ENCODE data around the gene AQP3. TPM values are rescaled to one million over a fixed set of nuclear protein-coding genes. Genes with fewer than 3 reads are reported as not detected.
"Not testable (repeated sequence)": the region's sequence is repeated elsewhere in the genome, so short reads cannot be mapped to it uniquely, and the experiment has no call there.

The AQP3 gene
- polyA plus RNA-seq (2014; cell fraction: cytosol; rRNA removed) = 0.51 and 2.2 TPM in 2 replicates
- 0.58 TPM in 1 of 2 replicates, not detected in the other for polyA plus RNA-seq (2014; cell fraction: nucleus; rRNA removed)

DNA sequence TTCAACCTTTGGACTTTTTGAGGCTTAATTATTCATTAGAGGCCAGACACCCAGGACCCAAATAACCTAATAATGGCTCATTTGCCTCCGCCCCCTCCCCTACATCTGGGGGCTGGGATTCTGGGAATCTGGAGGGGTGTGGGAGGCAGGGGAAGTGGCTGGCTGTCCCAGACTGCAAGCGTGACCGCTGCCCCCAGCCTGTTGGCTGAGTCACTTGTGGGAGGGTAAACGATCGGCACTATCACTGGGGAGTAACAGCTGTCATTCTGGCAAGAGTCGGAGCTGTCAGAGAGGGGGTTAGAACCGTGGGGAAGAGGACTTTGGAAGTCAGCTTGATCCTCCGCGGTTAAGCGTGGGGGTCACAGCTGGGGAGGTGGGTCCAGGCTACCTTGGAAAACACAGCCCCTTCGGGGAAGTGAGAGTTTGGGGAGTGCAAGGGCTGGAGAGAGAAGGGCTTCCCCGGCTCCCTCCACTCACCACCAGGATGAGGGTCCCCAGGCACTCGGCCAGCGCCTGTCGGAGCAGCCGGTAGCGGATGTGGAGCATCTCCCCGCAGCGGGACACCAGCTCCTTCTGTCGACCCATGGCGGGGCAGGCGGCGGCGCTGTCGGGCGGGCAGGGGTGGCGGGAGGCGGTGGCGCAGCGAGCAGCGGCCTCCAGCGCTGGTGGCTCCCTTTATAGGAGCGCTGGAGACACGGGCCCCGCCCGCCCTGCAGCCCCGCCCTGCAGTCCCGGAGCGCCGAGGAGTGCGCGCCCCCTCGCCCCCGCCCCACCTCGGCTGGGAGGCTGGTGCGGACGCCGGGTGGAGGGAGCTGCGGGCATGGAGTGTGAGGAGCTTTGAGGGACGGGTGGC lies at the start of gene AQP3:
TSS of gene AQP3 (minus strand) at position 648 of the 853 bp plus-strand sequence. CDS start at position 585, 63 bp downstream.
- DNase-seq (ENCODE audit: low spot score) = peak; percentile 62

DNA sequence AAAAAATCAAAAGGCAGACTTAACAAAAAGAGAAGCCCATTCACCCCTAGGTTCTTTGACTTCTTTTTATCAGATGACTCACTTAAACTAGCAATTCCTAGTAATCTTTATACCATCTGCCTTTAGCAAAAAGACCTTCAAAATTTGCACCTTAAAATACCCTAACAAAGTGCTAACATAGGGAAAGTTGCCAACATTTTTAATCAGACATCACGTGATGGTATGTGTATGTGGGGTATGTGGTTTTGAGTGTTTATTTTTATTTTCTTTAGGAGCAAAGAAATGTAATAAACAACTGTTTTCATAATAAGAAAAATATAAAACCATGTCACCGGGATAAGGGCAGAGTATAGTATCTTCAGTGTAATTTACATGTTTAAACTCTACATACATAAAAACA lies 46.4 kb upstream of the AQP3 start:
- DNase-seq (ENCODE audit: low spot score) = not testable (repeated sequence)

DNA sequence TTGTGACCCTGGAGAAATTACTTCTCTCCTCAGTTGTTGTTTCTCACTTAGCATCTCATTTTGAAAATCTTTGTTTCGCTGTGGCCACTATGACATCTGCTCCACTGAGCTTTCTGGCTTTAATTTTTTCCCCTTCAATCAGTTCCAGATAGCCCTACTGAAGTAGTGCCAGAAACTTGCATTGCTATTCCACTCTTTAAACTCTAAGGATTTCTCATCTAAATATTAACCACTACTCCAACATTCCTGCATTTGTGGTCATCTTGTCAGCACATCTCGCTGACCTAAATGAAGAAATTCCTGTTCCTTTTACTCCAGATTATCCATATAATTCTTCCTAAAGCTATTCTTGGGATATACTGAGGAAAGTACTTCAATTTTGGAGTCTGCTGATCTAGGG lies 41.7 kb upstream of the AQP3 start:
- no peak for DNase-seq (ENCODE audit: low spot score)

DNA sequence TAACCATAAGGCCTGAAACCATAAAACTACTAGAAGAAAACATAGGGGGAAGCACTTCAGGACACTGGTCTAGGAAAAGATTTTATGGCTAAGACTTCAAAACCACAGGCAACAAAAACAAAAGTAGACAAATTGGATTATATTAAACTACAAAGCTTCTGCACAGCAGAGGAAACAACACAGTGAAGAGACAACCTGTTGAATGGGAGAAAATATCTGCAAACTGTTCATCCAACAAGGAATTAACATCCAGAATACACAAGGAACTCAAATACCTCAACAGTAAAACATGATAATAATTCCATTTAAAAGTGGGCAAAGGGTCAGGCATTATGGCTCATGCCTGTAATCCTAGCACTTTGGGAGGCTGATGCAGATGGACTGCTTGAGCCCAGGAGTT lies 37.9 kb upstream of the AQP3 start:
- not testable (repeated sequence) for DNase-seq (ENCODE audit: low spot score)

DNA sequence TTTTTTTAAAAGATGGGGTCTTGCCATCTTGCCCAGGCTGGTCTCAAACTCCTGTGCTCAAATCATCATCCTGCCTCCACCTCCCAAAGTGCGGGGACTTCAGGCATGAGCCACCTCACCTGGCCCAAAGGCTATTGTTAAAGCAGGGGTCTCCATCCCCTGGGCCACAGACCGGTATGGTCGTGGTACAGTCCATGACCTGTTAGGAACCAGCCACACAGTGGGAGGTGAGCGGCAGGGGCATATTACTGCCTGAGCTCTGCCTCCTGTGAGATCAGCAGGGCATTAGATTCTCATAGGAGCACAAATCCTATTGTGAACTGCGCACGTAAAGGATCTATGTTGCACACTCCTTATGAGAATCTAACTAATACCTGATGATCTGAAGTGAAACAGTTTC lies 33.6 kb upstream of the AQP3 start:
- no peak for DNase-seq (ENCODE audit: low spot score)

DNA sequence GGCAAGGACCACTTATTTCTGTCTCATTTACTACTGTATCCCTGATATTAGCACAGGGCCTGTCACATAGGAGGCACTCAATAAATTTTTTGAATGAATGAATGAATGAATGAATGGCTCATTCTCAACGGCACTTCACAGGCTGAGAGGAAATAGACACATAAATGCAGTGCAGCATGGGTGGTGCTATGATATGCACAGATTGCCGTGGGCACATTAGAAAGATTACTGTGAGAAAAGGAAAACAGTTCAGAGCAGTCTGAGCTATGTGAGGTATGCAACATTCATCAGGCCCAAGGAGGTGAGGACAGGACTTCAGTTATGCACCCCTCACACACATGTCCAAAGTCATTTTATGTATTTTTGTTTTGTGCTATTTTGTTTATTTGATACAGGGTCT lies 32.7 kb upstream of the AQP3 start:
- no peak for DNase-seq (ENCODE audit: low spot score)

DNA sequence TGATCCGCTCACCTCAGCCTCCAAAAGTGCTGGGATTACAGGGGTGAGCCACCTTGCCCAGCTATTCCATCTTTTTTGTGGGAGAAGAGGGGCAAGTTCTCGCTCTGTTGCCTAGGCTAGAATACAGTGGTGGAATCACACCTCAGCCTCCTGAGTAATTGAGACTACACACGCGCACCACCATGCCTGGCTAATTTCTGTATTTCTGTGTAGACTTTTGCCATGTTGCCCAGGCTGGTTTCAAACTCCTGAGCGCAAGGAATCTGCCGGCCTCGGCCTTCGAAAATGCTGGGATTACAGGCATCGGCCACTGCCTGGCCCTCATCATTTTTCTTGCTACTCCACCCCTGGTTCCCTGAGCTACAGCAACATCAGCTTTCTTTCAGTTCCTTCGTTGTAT lies 29.1 kb upstream of the AQP3 start:
- no peak for DNase-seq (ENCODE audit: low spot score)

DNA sequence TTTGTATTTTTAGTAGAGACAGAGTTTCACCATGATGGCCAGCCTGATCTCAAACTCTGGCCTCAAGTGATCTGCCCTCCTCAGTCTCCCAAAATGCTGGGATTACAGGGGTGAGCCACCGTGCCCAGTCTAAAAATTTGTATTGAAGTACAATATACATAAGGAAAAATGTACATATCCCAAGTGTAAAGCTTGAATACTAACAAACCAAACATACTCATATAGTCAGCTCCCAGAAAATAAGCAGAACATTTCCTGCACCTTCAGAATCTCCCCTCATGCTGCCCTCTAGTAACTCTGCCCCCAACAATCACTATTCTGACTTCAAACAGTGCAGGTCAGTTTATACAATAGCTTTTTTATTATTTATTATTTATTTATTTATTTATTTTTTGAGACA lies 28.0 kb upstream of the AQP3 start:
- DNase-seq (ENCODE audit: low spot score) = no peak

DNA sequence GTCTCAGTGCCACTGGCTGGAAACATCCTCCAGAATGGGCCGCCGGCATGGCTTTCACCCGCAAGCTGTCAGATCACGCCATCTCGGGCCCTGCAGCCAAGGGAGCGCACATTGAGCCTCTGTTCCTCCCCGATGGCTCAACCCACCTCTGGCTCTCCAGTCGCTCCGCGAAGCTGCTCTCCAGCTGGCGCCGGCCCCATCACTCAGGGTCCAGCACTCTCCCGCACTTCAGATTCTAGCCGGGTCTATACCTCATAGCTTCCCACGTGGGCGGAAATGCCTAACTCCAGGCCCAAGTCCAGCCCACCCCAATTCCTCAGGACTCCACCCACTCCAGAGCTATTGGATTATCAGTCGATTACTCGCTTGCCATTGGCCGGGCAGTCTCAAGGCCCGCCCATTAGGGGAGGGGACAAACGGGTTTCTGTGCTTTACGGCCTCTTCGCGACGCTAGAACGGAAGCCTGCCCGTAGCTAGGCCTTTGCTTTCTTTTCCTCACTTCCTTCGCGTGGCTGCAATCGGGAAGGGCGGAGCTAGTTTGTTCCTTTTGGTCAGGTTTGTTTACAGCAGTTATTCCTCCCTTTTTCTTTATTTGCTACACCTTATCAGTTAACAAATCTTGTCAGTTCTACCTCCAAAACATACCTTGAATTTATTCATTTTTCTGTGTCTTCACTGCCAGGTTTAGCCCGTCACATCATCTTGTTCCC lies 26.4 kb upstream of the AQP3 start, which contains the start of gene NOL6:
TSS of gene NOL6 (minus strand) at position 282 of the 710 bp plus-strand sequence. CDS start at position 200, 82 bp downstream.
- peak; percentile 99 for DNase-seq (ENCODE audit: low spot score)

DNA sequence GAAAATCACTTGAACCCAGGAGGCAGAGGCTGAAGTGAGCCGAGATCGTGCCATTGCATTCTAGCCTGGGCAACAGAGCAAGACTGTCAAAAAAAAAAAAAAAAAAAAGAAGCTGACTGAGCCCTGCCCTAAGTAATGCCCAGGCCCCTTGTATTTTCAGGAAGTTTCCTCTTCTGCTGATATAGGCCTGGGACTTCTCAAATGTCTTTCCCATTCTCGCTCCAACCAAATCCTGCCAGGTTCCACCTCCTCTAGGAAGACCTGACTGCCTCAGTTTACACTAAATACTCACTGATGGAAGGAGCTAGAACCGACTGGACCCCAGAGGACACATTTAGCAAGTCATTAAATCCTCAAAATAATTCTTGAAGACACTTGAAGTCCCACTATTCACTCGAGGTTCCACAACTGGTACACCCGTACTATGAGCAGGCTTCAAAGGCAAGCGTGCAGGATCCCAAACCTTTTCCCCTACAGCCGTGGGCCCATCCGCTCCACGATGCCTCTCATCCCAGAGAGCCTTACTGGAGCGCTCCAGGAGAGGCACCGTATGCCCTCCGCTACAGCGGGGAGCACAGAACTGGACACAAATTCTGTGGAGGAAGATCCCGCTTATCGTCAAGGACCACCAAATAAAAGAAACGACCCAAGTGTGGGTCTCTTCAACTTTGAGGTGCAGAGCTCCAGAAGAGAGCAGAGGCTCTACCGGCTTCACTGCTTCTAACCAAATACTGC lies 25.7 kb upstream of the AQP3 start:
- DNase-seq (ENCODE audit: low spot score) = no peak

DNA sequence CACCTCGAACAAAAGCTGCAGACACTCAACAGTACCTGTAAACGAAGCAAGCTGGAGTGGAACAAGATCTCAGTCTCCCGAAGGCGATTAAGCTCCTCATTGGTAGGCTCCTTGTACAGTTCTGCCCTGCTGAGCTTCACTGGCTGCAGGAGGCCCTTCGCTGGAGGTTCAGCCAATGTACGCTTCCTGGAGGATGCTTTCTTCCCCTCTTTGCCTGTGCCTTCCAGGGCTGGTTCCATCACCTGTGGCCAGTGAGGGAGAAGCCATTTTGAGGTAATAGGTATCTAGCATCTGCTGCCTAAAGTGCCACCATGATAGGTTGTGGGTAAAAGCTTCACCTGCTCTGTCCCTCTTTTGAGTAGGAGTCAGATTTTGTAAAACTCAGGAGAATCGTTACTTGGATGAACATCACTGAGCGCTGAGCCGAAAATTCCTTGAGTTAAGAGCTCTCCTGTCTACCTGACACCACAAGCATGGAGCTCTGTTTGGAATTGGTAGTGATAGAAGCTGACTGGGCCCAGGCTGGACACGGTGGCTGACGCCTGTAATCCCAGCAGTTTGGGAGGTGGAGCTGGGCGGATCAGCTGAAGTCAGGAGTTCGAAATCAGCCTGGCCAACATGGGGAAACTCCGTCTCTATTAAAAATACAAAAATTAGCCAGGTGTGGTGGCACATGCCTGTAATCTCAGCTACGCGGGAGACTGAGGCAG lies 24.9 kb upstream of the AQP3 start:
- no peak for DNase-seq (ENCODE audit: low spot score)

DNA sequence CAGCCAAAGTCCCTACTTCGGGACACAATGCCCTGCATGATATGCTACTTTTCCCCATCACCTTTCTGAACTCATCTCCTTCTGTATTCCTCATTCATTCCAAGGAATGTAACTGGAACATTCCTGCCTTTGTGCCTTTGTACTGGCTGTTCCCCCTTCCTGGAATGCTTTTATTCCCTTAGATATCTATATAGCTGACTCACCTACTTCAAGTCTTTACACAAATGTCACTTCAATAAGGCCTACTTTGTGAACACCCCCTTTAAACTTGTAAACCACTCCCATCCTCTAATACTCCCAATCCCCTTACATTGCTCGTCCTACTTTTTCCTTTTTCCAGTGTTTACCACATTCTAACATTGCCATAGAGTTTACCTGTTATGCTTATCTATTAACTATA lies 24.0 kb upstream of the AQP3 start:
- no peak for DNase-seq (ENCODE audit: low spot score)

DNA sequence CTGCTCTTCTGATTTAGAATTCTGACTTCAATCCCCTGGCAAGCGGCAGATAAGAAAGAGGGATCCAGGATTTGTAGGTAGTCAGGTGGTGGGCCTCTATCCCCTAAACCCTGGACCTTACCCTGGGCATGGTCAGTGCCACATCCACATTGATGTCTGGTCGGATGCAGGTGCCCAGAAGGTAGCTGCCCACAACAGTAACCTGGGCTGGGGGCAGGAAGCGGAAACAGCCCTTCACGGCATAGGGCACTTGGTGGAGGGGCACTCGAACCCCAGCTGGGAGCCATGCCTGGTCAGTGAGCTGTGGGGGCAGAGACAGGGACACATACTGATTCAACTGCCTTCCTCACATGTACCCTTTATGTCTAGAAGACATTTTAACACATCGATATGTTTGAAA lies 22.5 kb upstream of the AQP3 start:
- DNase-seq (ENCODE audit: low spot score) = no peak

DNA sequence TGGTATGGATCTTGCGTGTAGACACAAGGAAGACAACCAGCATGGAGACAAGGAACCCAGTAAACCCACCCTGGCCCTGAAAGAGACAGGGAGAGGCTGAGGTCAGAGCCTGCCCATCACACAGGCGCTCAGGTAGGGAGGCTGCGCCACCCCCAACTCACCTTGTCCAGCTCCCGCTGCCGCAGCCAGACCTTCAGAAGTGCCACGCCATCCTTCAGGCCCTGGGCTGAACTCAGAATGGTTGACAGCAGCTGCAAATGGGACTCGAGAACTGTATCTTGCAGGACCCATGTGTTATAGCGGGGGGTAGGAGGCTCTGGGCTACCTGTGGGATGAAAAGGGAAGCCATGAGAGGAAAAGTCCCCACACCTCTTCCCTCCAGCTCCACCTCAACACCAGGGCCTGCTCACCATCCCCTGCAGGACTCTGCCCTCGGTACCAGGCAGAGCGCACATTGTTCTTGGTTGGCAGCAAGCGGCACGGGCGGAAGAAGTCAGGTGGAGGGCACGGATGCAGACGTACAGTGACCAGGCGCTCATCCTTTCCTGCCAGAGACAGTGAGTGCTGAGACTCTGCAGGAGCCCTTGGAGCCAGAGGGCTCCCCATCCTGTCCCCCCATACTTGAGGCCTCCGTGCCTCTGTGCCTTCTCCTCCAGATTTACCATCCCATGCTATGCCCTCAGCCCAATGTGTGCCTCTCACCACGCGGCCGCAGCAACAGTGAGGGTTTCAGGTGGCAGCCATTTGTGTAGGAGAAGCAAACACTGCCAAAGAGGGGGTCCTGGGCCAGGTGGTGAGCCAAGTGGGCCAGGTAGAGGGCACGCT lies 21.6 kb upstream of the AQP3 start:
- DNase-seq (ENCODE audit: low spot score) = no peak

DNA sequence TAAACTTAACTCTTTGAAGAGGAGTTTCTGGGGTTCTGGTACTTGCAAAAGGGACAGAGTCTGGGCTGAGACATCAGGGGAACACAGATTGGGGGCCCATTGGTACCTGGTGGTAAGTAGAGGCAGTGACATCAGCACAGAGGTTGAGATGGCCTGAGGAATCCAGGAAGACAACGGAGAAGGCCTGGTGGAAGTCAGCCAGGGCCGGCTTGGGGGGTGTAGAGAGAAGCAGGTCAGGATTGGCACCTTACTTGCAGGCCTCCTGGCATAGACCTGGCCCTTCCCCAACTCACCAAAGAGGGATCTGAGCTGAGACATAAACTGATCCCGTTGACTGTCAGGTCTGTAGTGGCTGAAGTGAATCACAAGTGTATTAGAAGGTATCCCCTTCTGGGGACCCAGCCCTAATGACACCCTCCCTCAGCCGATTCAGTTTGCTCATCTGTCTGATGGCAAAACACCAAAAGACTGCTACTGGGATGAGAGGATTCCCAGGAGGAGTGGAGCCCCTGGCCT lies 20.9 kb upstream of the AQP3 start:
- DNase-seq (ENCODE audit: low spot score) = no peak

DNA sequence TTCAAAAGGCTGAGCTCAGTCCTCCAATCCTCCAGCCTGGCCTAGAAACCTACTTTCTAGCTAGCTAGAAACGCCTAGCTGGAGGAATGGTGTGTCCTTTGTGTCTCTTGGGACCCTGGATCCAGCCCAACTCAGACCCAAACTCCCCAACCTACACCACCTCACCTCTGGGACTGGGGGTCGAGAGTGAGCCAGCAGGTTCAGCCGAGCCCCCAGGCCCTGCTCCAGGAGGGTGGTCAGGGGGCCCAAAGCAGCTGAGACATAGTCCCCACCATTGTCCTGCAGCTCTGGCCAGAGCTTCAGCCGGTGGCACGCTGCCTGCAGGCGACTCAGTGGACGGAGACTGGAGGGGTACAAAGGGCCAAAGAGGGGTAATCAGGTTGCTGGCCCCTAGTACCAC lies 20.1 kb upstream of the AQP3 start:
- no peak for DNase-seq (ENCODE audit: low spot score)

DNA sequence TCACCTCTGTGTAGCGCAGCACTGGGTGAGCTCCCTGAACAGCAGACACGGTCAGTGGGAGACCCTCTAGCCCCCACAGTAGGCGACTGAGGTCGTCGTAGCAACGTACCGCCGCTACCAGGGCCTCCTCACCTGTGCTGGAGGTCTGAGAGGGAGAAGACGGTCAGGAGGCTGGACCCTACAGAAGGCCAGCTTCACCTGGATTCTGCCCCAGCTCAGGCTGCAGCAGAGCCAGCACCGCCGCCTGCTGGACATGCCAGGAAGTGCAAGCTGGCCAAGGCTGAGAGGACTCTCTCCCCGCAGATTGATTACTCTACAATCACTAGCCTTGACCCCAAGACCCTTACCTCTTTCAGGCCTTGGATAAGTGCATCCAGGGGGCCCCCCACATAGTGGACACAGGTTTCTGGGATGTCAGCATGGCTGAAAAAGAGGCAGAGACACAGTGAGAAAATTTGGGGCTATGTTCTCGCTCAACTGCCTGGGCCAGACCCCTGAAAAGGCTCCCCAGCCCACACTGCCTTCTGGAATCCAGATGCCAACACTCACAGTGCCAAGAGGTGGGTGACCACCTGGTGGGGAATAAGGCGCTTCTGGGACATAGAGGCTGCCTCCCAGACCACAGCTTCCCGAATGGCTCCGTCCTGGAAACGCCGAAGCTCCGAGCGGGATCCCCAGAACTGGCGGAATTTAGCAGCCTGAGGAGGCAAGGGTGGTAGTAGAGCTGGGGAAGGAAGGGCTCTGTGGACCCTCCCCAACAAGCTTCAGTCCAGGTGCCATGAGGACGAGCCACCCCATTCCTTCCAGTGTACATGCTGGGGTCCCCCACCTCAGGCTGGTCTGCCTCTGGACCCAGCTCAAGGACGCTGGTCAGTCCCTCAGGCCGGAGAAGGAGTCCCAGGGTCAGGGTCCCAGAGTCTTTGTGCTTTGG lies 19.4 kb upstream of the AQP3 start:
- DNase-seq (ENCODE audit: low spot score) = peak; percentile 40

DNA sequence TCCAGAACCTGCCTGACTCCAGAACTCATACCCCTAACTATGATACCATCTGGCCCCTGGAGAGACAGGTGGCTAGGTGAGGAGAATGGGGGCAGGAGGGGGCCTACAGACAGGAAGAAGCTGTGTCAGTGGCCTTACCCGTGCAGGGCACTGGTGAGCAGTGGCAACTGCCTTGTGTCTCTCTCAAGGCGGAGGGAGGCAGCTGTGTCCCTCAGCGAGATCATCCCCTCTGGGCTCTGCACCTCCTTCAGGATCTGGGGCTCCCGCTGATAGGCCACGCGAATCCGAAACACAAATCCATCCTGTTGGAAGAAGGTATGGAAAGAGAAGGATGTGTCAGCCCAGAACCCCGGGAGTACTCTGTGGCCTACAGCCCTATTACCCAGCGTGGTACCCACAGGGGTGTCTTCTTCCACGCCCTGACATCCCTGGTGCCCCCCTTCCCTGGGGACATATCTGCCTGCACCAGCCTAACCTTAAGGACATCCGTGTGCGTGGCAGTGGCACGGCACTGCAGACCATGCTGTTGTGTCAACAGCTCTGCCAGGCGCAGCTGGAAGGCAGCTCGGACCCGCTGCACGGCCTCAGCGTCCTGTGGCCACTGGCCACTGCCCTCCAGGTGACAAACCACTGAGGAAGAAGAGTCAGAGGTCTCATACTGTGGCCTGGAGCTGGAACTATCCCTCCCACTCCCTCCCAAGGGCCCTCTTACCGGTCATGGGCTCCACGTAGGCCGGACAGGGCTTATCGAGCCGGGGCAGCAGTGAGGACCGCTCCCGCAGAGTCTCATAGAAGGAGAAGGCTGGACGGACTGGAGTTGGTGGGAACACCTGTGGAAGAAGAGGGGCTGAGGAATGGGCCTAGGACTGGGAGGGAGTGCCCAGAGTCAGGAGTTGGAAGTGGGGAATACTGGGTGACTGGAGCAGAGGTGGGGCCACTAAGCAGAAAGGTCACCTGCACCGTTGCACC lies 18.5 kb upstream of the AQP3 start:
- no peak for DNase-seq (ENCODE audit: low spot score)

Data from SK-N-DZ (cell line).